DMS114 treated with DMSO at 0.1 percent for 48 hours (cell line): ENCODE measurements around the gene TSC2.
A peak's percentile ranks its signal among the peaks of the same experiment; 100 is the strongest.

Experiments used
- DNase-seq: peaks from one replicate; lab custom pipeline; 2025; ENCODE audit not compliant: unreplicated experiment; lab: John Stamatoyannopoulos, UW

TSC2 gene

GRCh38 chr16:2042986-2043666 lies 4.7 kb upstream of the TSC2 start:
- DNase-seq: no peak

GRCh38 chr16:2043667-2044451 lies 3.9 kb upstream of the TSC2 start:
- DNase-seq: no peak

- DNase-seq: no peak
Observed at GRCh38 chr16:2044541-2044940, 3.2 kb upstream of the TSC2 start.

GRCh38 chr16:2045965-2046892 lies 1.6 kb upstream of the TSC2 start:
- no peak for DNase-seq

GRCh38 chr16:2046893-2047329 lies 874 bp upstream of the TSC2 start:
- DNase-seq: no peak

GRCh38 chr16:2048116-2048543 lies 345 bp downstream of the TSC2 start:
- DNase-seq: no peak

- DNase-seq: no peak
Observed at GRCh38 chr16:2053211-2053610, 5.4 kb downstream of the TSC2 start.

GRCh38 chr16:2053897-2054296 lies 6.1 kb downstream of the TSC2 start:
- DNase-seq: no peak

- DNase-seq: no peak
Observed at GRCh38 chr16:2054543-2055245, 6.9 kb downstream of the TSC2 start.

GRCh38 chr16:2056077-2056476 lies 8.3 kb downstream of the TSC2 start:
- no peak for DNase-seq

GRCh38 chr16:2056681-2057407 lies 9.1 kb downstream of the TSC2 start:
- DNase-seq: peak; percentile 5

GRCh38 chr16:2057438-2057837 lies 9.7 kb downstream of the TSC2 start:
- DNase-seq: no peak

- DNase-seq: no peak
Observed at GRCh38 chr16:2058420-2058819, 10.6 kb downstream of the TSC2 start.

GRCh38 chr16:2058872-2059271 lies 11.1 kb downstream of the TSC2 start:
- no peak for DNase-seq

- DNase-seq: no peak
Observed at GRCh38 chr16:2060346-2060745, 12.6 kb downstream of the TSC2 start.

- no peak for DNase-seq
Observed at GRCh38 chr16:2061023-2061422, 13.2 kb downstream of the TSC2 start.

GRCh38 chr16:2061526-2061925 lies 13.7 kb downstream of the TSC2 start:
- DNase-seq: no peak

GRCh38 chr16:2062801-2063200 lies 15.0 kb downstream of the TSC2 start:
- DNase-seq: no peak

GRCh38 chr16:2063861-2064260 lies 16.1 kb downstream of the TSC2 start:
- DNase-seq: no peak

GRCh38 chr16:2064368-2064945 lies 16.7 kb downstream of the TSC2 start:
- DNase-seq: no peak
